KMS-11 (cell line): ENCODE data around the gene COL8A1.

Experiments
- H2AFZ ChIP-seq: fragments of 200-600 bp; sonication (generic); 2 replicates; pipeline ENCODE4 v1.6.1; 2016; ENCODE audit warnings: antibody characterized with exemption, mixed run types, low read depth
- H3K27ac ChIP-seq: fragments of 200-600 bp; sonication (generic); 2 replicates; pipeline ENCODE4 v1.6.1; 2016; ENCODE audit warnings: mild to moderate bottlenecking, mixed run types
- H3K27me3 ChIP-seq: fragments of 200-600 bp; sonication (generic); 2 replicates; pipeline ENCODE4 v1.6.1; 2017; ENCODE audit warnings: mild to moderate bottlenecking, low read depth, mixed run types, moderate library complexity; ENCODE audit not compliant: insufficient read depth
- H3K36me3 ChIP-seq: fragments of 200-600 bp; sonication (generic); 2 replicates; pipeline ENCODE4 v1.6.1; 2017; ENCODE audit warnings: mild to moderate bottlenecking, mixed run types; ENCODE audit not compliant: insufficient read depth
- H3K4me1 ChIP-seq: fragments of 200-600 bp; sonication (generic); 2 replicates; pipeline ENCODE4 v1.6.1; 2016; ENCODE audit warnings: mild to moderate bottlenecking, low read depth, mixed run types; ENCODE audit not compliant: poor library complexity, severe bottlenecking
- H3K4me2 ChIP-seq: fragments of 200-600 bp; sonication (generic); 2 replicates; pipeline ENCODE4 v1.7.0; 2016; ENCODE audit warnings: mild to moderate bottlenecking, mixed run types
- H3K4me3 ChIP-seq: fragments of 200-600 bp; sonication (generic); IDR thresholded peaks from 2 replicates; pipeline ENCODE4 v1.6.1; 2017; ENCODE audit warnings: low read depth, low read length, mixed read lengths; ENCODE audit not compliant: insufficient read depth
- H3K79me2 ChIP-seq: fragments of 200-600 bp; sonication (generic); 2 replicates; pipeline ENCODE4 v1.6.1; 2016; ENCODE audit warnings: low read depth, mixed run types; ENCODE audit not compliant: insufficient read depth
- H3K9ac ChIP-seq: fragments of 200-600 bp; sonication (generic); 2 replicates; pipeline ENCODE4 v1.6.1; 2016; ENCODE audit warnings: mild to moderate bottlenecking, mixed run types
- H4K20me1 ChIP-seq: fragments of 200-600 bp; sonication (generic); 2 replicates; pipeline ENCODE4 v1.6.1; 2016; ENCODE audit warnings: mild to moderate bottlenecking, mixed run types; ENCODE audit not compliant: insufficient read depth
- CTCF ChIP-seq: fragments of 200-600 bp; sonication (generic); conservative IDR thresholded peaks from 2 replicates; pipeline ENCODE4 v1.6.1; 2017; ENCODE audit warnings: low read depth, mild to moderate bottlenecking, antibody characterized with exemption, low read length, moderate library complexity, mixed read lengths

COL8A1 gene

GRCh38 chr3:99702953-99703943 is 64.9 kb downstream of the COL8A1 start:
- H2AFZ ChIP-seq, result no peak overlapping the region
- no peak overlapping the region for H3K4me2 ChIP-seq

GRCh38 chr3:99704417-99704816 is 66.0 kb downstream of the COL8A1 start:
- Histone ChIP-seq H4K20me1 (no peaks in the 10 kb centered on the region), H3K27ac (no peak overlapping the region), H3K9ac (no peak overlapping the region), H3K4me2 (no peak overlapping the region), H3K79me2 (no peaks in the 10 kb centered on the region), H2AFZ (no peak overlapping the region), H3K4me1 (no peaks in the 10 kb centered on the region), H3K4me3 (no peak overlapping the region), H3K36me3 (no peaks in the 10 kb centered on the region), H3K27me3 (no peaks in the 10 kb centered on the region)
- no peak for TF ChIP-seq CTCF

More at GRCh38 chr3:99702953-99703943, 64.9 kb downstream of the COL8A1 start:
- no peaks in the 10 kb centered on the region for H4K20me1 ChIP-seq
- H3K4me1 ChIP-seq, result no peaks in the 10 kb centered on the region
- no peak overlapping the region for H3K4me3 ChIP-seq
- no peaks in the 10 kb centered on the region for H3K36me3 ChIP-seq
- no peak overlapping the region for H3K9ac ChIP-seq
- TF ChIP-seq CTCF, result no peak
- H3K79me2 ChIP-seq, result no peaks in the 10 kb centered on the region
- no peaks in the 10 kb centered on the region for H3K27me3 ChIP-seq
- no peak overlapping the region for H3K27ac ChIP-seq

- Histone ChIP-seq H3K36me3 (no peaks in the 10 kb centered on the region), H3K79me2 (no peaks in the 10 kb centered on the region), H3K27me3 (no peaks in the 10 kb centered on the region), H3K27ac (no peak overlapping the region), H3K9ac (no peak overlapping the region), H2AFZ (no peak overlapping the region), H3K4me3 (no peak overlapping the region), H3K4me1 (no peaks in the 10 kb centered on the region), H3K4me2 (no peak overlapping the region), H4K20me1 (no peaks in the 10 kb centered on the region)
- TF ChIP-seq CTCF, result no peak
These were observed 68.0 kb downstream of the COL8A1 start for GRCh38 chr3:99706410-99706809.

GRCh38 chr3:99708207-99708745 is 69.9 kb downstream of the COL8A1 start:
- Histone ChIP-seq H4K20me1 (no peaks in the 10 kb centered on the region), H3K27ac (no peak overlapping the region), H3K4me3 (no peak overlapping the region), H2AFZ (no peak overlapping the region), H3K79me2 (no peaks in the 10 kb centered on the region), H3K27me3 (no peaks in the 10 kb centered on the region), H3K9ac (no peak overlapping the region), H3K36me3 (no peaks in the 10 kb centered on the region), H3K4me1 (peaks cover 3% of the 10 kb centered on the region), H3K4me2 (no peak overlapping the region)
- no peak for TF ChIP-seq CTCF
